ENCODE measurements around the gene CUX1. TPM values are rescaled to one million over a fixed set of nuclear protein-coding genes. Genes with fewer than 3 reads are reported as not detected.
"Not testable (repeated sequence)": the region's sequence is repeated elsewhere in the genome, so short reads cannot be mapped to it uniquely, and the experiment has no call there.

The CUX1 gene
- polyA plus RNA-seq, 3 donors: 80.1 to 95.7 (median 93.4) TPM

GRCh38 chr7:101974393-101974792 lies 157.0 kb downstream of the CUX1 start:
- no peak for DNase-seq

GRCh38 chr7:101975046-101975445 lies 157.6 kb downstream of the CUX1 start:
- no peak for DNase-seq

GRCh38 chr7:101976411-101976810 lies 159.0 kb downstream of the CUX1 start:
- no peak for DNase-seq

GRCh38 chr7:101977249-101977648 lies 159.8 kb downstream of the CUX1 start:
- no peak for DNase-seq

- DNase-seq: no peak
Measured at GRCh38 chr7:101978683-101979082, 161.3 kb downstream of the CUX1 start.

- no peak for DNase-seq
Measured at GRCh38 chr7:101983147-101983811, 165.9 kb downstream of the CUX1 start.

GRCh38 chr7:101984133-101984879 lies 166.9 kb downstream of the CUX1 start:
- no peak for DNase-seq

GRCh38 chr7:101985057-101985902 lies 167.9 kb downstream of the CUX1 start:
- no peak for DNase-seq

GRCh38 chr7:101985903-101986734 lies 168.7 kb downstream of the CUX1 start:
- DNase-seq: no peak

- DNase-seq: no peak
Measured at GRCh38 chr7:101987494-101987893, 170.1 kb downstream of the CUX1 start.

- DNase-seq: not testable (repeated sequence)
Measured at GRCh38 chr7:101988060-101988459, 170.6 kb downstream of the CUX1 start.

- DNase-seq: no peak
Measured at GRCh38 chr7:101988513-101988912, 171.1 kb downstream of the CUX1 start.

GRCh38 chr7:101989101-101989500 lies 171.7 kb downstream of the CUX1 start:
- no peak for DNase-seq

GRCh38 chr7:101990811-101991418 lies 173.5 kb downstream of the CUX1 start:
- no peak for DNase-seq

GRCh38 chr7:101991860-101992259 lies 174.4 kb downstream of the CUX1 start:
- DNase-seq: no peak

GRCh38 chr7:101993311-101993710 lies 175.9 kb downstream of the CUX1 start:
- DNase-seq: no peak

- no peak for DNase-seq
Measured at GRCh38 chr7:101995121-101995520, 177.7 kb downstream of the CUX1 start.

GRCh38 chr7:101996131-101996691 lies 178.8 kb downstream of the CUX1 start:
- DNase-seq: no peak

GRCh38 chr7:101996876-101997275 lies 179.4 kb downstream of the CUX1 start:
- DNase-seq: no peak

- no peak for DNase-seq
Measured at GRCh38 chr7:101998029-101998905, 180.8 kb downstream of the CUX1 start.

All from renal pelvis (tissue), 4 donors.